ENCODE results near the gene UXS1.

The UXS1 gene

DNA sequence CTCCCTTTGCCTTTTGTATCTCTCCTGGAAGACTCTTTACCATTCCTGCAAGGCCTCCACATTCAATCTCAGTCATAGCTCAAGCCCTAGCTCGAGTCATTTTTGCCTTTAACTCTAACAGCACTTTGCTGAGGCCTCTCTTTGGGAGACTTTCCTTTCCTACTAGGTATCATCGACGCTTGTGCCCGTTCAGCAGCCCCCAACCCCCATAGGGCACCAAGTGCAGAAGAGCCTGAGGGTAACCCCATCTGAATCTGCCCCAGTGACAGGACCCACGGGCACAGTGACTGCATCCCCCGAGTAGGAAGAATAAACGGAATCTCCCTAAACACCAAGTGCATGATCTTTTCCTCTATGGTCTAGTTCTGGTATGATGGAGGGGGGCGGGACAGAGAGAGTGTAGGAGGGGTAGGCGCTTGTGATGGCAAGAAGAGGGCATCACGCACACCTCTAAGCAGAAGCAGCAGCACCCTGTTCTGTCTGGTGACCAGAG lies 66.3 kb downstream of the UXS1 start:
- DNase-seq = no peak

DNA sequence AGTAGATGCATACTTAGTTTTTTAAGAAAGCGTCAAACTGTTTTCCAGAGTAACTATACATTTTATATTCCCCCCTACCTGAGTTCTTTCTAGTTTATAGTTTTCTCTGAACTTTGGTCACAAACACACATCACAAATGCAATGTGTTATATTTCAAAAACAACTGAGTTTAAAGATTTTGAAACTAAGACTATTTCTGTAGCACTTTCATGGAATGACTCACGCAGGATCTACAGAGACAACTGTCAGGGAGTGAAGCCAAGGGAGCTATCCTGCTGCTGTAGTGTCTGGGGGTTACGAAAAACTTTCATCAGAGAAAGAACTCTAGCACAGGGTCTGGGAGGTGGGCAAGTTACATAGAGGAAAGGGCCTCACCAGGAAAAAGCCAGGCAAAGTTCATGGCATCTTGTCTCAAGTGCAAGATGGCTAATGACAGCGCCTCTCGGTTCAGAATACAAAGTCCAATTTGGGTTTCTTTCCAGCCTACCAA lies 66.8 kb downstream of the UXS1 start:
- DNase-seq = no peak

DNA sequence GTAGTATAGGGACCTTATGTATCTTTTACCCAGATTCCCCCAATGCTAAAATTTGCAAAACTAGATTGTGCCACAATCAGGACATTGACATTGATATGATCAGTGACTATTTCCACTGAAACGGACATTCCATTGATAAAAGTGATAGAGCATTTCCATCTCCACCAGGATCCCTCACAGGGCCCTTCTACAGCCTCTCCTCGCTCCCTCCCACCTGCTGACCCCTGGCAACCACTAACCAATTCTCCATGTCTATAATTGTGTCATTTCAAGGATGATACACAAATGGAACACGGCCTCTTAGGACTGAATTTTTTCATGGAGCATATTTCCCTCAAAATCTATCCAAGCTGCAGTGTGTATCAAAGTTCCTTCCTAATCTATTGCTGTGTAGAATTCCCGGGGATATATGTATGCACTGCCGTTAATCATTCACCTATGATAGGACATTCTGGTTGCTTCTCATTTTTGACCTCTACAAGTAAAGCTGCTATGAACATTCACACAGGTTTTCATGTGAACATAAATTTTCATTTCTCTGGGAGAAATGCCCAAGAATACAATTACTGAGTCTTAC lies 67.3 kb downstream of the UXS1 start:
- DNase-seq = no peak

DNA sequence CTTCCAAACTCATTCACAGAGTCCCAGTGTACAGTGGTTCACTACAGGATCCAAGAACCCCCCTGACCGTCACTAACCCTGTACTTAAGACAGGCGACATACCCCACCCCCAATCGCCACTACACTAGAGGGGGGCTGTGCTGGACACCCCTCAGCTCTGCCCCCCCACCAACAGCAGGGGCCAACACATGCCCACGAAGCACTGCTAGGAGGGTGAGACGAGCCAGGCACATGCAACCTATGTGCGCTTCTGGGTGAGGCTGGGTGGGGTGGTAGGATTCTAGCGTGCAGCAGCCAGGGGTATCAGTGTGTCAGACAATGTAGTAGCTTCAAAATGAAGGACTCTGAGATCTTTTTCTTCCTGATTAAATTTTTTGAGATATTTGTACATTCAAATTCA lies 67.8 kb downstream of the UXS1 start:
- DNase-seq = no peak

DNA sequence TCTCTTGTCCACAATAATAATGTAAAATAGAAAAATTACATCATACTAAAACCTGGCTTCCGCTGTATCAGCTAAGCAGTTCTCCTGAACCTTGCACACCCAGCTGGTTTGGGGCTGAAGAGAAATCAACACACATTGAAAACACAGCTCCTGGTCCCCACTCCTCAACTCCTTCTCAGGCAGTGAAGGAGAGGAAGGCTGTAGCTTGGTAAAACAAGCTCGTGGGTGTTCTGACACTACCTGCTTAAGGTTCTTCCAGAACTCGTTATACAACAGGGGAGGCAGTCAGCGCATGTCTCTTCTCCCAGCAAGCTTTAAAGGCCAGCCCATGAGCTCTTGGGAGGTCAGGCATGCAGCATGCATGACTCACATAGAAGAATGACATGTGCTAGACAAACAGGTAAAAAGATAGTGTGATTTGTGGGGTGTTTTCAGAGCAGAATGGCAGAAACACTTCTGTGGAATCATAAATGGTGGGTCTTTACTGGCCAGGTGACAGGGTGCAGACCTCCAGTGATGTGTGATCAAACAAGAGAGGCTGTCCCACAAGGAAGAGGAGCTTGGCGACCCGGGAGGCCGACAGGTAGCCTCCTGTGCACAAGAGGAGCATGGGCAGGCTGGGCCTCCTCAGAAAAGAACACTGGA lies 69.1 kb downstream of the UXS1 start:
- no peak for DNase-seq

DNA sequence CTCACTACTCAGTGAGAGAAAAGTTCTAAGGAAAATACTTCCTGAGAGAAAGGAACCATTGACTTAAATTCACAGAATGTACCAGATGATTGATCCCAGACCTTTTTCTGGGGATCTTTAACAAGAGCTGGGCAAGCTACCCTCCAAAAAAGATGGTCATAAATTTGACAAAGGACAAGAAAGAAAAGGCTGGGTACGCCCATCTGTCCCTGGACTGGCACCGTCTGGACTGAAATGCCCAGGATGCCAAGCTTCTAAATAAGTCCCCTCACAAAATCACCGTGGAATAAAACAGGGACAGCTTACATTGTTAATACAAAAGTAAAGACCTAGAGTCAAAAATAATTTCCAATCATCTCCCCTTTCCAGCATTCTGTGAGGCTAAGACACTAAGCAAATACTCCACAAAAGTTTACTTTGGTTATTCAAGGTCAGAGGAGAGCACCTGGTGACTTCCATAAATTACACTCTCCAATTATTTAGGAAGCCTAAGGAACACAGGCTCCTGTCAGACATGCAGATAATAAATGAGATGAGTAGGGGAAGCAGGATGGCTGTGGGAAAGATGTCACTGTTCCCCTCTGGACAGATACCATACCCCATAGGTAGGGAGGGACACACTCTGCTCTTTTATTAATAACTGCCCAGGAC lies 69.9 kb downstream of the UXS1 start:
- no peak for DNase-seq

DNA sequence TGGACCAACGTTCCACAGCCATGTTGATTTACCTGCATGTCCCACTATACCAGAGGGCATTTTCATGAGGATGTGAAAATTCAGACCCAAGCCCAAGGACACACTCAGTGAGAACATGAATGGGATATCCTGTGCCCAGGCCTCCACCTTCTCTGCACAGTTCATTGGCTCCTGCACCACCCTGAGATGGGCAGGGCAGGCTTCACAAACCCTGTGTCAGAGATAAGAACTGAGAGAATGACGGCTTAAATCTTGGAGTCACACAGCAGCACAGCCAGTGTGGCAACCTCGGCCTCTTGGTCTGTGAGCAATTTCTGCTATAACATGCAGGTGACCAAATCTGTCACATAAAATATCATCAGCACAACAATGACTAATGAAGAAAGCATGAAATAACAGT lies 71.9 kb downstream of the UXS1 start:
- DNase-seq = no peak

DNA sequence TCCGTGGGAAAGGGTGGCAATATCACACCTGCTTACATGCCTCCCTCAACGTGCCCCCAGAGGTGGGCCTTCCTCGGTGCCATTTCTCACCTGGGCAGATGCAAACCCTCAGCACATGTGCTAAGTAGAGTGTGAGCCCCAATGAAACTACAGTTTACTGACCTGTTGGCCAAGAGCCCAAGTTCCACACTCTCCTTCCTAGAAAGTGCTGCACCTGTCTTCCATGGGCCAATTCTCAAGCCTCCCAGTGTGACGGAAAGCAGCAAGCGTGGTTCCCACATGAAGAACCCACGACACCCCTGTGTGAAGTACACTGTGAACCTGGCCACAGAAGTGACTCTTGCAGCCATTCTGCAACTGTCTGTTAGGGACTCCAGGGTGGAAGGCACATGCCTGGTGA lies 73.7 kb downstream of the UXS1 start:
- no peak for DNase-seq

DNA sequence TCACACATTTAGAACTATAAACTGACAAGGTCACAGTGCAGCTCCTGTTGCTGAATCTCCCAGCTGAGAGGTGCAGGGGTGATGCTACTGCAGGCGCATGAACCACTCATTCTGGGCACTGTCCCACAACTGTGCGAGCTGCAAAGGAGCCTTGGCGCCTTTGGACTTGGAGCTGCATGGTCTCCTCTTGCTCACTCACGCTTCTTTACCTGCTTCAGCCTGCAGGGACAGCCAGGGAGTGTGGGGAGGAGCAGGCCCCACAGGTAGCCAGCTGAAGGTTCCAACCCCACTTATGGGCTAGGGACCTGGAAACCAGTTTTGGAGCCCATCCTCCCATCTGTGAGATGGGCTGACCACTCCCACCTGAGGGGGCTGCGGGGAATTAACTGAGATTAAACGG lies 75.0 kb downstream of the UXS1 start:
- DNase-seq = no peak

DNA sequence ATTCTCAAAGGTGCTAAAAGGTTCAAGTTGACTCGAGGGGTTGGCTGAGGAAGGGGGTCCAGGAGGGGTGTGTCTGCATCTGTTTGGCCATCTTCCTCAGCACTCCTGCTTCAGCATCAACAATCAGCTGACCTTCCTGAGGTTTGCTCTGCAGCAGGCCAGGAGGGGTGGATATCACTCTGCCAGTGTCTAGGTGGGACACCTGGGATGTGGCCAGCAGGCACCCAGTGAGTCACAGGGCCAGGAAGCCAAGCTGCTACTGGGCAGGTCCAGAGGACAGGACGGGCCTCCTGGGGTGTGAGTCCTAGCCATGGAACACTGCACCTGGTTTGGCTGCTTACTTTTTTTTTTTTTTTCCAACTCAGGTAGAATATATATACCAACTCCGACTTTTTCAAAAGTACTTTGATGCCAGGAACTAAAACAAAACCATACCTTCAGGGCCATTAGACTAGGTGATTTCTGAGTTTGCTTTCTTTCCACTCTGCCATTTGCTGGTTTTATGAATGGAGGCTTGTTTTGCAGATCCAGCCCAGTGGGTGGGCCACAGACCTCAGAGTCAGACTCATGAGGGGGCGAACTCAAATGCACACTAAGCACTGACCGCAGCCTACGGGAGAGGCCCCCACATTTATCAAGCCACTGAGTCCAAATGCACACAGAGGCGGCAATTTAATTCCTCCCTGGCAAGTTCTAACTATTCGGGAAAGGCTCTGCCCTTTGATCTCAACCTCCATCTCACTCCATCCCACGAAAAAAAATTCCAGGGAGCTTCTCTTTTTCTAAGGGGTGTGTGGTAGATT lies 76.0 kb downstream of the UXS1 start:
- no peak for DNase-seq

DNA sequence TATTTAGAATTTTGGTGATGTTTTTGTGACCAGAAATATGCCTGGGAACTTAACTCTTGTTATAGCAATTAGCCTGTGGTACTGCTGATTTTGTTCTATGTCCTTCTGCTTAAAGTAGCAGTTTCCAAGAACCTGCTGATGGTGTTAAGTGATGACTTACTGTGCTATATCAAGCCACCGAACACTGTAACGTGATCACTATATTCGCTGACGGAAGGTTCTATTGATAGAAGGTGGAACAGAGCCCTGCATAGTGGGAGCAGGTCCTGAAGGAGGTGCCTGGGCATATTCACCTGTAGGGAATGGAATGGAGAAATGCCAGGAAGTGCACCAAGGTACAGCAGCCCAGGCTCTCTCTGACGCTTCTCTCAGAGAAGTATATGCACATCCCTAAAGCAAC lies 76.8 kb downstream of the UXS1 start:
- DNase-seq = no peak

DNA sequence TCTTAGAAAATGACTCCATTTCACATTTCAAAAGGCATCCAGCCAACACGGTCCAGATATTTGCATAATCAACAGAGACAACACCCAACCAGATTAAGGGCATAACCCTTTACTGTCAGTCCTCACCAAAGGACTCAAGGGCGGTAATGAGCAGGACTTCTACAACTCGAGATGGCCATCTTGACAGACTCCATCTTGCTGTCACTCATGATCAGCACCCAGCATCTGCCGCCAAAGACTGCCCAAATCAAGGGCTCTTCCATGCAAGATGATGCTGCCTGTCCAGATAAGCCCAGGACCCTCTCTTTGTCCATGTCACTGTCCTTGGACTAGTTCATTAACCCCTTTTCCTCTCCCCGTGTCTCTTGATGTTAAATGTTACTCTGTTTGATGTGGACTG lies 77.9 kb downstream of the UXS1 start:
- no peak for DNase-seq

DNA sequence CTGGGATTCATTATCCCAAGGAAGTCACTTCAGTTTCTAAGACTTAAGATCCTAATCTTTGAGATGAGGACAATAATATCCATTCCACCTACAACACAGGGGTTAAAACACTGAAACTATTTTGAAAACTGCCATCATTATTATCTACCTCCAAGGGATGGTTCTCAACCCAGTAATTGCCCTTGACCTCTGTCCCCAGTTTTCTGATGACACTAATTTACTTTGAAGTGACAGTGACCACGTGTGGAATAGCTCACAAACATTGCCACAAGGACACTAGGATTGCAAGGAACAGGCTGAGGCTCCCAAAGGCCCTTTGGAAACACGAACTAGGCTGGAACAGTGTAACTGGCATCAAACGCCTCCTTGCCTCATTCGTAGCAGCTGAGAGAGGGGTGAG lies 78.4 kb downstream of the UXS1 start:
- DNase-seq = no peak

DNA sequence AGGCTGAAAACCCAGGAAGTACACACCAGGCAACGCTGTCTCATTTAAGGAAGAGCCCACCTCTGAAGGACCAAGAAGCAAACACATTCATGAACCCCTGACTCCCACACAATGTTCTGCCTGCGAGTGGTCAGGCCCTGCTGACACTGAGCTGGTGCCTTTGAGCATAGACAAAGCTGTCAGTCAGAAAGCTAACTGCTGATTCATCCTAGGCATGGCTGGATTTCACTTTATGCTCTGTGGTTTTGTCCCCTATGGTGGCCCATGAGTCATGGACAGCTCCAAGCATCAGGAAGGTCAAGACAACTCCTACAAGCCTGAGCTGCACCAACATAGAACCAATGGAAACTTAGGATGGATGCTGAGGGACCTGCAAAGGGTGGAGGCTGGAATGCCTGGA lies 78.9 kb downstream of the UXS1 start:
- DNase-seq = no peak

DNA sequence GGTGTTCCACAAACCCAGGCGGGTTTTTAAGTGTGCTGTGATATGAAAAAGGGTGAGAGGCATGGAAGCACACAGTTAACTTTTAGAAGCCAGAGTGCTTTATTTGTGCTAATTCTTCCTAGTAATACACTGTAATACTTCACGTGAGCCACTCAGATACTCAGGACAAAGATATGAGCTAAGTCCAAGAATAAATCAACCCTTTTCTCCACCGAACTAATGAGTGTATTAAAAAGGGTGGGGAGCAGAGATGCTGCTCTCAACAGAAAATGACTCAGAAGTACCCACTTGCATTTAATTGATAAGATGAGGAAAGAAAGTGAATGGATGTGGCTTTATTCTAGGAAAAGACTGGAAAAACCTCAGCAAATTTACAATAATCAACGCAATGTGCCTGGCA lies 79.9 kb downstream of the UXS1 start:
- no peak for DNase-seq

DNA sequence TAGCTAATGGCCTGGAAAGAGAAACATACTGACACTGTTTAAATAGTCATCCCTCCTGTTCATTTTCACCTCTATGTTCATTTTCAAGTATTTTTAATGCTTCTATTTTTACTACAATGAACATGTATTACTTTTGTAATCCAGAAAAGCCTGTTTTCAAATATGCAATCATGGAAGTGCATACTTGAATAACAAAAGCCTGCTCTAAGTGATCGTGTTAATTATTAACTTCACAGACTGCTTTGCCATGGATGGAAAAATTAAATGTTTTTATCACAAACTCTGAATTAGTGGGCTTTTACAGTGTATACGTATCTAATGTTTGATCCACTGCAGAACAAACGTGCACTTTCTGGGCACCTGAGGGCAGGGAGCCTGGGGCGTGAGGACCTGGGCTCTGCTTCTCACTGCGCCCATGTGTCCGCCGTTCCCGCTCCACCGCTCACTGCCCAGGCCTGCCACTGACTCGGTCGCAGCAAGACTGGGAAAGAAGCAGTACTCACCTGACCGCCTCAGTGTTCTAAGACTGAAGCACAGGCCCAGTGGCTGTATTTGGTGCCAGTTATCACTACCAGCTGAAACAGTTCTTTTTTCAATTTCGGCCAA lies 80.6 kb downstream of the UXS1 start:
- no peak for DNase-seq

DNA sequence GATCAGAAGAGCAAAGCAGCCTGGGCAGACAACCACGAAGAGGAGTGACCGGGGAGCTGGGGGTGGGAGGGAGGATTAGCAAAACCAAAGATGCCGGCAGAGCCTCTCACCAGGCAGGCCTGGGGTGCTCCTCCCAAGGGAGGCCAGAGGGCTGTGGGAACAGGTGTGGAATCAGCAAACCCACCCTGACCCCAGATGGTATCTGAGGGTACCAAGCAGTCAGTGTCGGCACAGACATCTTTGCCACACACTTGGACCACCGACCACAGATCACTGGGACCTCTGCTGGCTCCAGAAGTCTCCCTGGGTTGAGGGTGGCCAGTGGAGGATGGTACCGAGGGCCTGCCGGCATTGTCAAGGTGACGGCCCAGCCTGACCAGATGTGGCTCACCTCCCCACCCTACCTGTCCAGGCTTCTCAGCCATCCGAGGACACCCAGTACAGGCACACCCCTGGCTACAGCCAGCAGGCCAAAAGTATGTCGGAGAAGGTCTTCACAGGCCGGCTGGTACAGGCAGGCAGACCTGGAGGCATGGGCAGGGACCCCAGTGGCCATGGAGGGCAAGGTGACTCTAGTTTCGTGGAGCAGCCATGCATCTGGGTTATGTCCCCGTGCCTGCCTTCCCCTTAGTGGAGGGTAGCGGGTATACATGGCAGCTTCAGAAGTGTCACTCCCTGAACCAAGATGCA lies 82.1 kb downstream of the UXS1 start:
- no peak for DNase-seq

DNA sequence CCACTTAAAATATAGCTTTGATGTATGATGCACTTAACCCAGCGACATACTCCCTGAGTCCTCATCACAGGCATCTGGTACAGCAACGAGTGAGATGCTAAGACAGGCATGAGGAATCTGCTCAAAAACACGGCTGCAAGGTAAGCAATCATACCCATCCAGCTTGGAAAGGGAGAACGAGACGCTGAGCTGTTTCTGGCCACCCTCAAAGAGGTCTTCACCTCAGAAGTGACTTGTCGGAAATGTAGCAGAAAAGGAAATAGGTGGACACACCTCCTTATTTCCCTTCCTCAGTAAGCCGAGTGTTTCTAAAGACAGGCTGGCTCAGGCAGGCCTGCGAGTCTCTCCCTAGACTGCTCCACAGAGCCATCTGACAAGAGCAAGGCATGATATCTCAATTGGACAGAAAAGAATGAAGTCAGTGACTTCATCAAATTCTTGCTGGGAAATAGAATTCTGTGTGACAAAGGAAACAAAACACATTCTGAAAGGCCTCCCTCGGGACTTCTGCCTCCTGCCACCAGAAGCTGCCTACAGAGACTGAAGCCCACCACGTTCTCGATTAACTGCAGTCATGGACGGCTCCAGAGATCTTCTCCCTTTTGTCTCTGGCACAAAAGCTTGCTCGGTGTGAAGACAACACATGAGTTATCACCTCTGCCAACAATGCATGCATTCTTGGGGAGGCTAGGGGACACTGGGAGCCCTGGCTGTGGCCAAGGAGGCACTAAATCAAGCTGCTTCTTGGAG lies 84.3 kb downstream of the UXS1 start:
- DNase-seq = no peak

DNA sequence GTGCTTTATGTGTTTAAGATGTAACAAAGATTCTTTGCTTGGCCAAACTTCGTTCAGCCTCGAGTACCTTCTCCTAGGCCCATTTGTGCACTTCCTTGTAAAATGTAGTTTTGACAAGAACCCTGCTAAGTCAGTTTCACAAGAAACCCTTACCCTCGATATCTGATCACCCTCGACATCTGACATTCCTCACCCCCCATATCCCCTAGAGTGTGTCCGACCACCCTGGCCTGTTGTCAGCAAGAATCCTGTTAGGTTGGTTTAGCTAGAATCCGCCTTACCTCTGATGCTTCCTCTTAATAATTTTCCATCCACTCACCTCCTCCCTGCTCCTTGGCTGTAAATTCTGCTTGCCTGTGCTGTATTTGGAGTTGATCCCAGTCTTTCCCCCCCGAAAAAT lies 85.3 kb downstream of the UXS1 start:
- DNase-seq = no peak

DNA sequence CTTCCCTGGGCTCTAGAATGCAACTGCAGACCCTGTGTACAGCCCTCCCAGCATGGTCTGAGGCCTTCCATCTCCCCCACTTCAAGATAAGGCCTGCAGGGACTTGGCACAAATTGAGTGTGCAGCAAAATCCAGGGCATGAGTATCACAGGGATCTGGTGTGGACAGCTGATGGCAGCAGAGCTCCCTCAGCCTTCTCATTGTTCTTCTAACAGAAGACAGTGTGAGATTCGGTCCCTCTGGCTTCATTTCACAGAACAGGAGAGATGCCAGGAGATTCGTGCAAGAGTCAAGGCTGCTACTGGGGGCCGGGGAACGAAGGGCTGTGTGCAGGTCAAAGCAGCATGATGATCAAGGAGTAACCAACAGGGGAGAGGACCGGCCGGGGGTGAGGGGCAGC lies 85.8 kb downstream of the UXS1 start:
- no peak for DNase-seq

DNA sequence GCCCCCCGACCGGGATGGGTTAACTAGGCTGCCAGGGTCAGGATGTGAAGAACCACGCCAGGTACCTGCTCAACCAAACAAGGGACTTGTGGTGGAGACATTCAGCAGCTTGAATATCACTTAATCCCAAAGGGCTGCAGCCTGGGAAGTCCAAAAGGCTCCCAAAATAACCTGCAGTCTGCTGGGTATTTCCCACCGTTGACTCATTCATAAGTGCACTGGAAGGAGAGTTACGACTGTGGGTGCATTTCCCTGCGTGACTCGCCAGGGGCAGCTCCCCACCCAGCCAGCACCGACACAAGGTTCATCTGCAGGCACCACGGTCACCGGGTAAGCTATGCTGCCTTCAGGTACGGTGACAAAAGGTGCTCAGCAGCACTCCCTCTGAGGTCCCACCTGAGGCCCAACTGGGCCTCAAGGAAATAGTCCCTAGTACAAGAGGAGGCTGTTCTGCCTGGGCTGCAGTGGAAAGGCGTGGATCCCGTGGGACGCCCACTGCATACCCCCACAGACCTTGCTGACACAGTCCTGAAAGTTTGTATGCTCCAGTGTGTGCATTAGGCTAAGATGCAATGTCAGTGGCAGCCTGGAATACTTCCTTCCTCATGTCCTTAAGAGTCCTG lies 86.5 kb downstream of the UXS1 start:
- DNase-seq = no peak

All from SIG-M5 (cell line).